WTC11 (cell line): Measurements from ENCODE around the gene UCP3.

Experiments used
- TF ChIP-seq, protein P1 (sequence below): sonication (generic); formaldehyde crosslinking; IDR thresholded peaks from 2 replicates; pipeline ENCODE4 v1.8.1; 2023; ENCODE audit warnings: mild to moderate bottlenecking, missing genetic modification reagents, moderate library complexity
- TF ChIP-seq, protein P2 (sequence below): fragments of 200-600 bp; IDR thresholded peaks from 2 replicates; pipeline ENCODE4 v1.8.0; 2022; ENCODE audit warnings: antibody characterized with exemption

DNA sequence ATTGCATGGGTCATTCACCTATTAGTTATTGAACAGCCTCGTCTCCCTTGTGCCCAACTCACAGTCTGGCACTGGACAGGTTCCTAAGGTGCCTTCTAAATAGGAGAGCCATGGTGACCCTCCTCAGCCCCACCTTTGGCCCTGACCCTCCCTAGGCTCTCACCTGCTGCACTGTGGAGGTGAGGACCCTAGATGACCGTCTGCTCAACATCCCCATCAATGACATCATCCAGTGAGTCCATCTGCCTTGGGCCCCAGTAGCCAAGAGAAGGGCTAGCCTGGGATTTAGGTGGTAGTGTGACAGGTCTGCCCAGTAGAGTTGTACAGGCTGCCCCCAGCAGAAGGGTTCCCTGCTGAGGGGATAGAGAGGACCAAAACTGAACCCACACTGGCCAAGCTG, 39.8 kb downstream of the UCP3 start:
- TF ChIP-seq, protein P1, sequence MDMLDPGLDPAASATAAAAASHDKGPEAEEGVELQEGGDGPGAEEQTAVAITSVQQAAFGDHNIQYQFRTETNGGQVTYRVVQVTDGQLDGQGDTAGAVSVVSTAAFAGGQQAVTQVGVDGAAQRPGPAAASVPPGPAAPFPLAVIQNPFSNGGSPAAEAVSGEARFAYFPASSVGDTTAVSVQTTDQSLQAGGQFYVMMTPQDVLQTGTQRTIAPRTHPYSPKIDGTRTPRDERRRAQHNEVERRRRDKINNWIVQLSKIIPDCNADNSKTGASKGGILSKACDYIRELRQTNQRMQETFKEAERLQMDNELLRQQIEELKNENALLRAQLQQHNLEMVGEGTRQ (CRISPR knock-in tag): no peak
- TF ChIP-seq, protein P2, sequence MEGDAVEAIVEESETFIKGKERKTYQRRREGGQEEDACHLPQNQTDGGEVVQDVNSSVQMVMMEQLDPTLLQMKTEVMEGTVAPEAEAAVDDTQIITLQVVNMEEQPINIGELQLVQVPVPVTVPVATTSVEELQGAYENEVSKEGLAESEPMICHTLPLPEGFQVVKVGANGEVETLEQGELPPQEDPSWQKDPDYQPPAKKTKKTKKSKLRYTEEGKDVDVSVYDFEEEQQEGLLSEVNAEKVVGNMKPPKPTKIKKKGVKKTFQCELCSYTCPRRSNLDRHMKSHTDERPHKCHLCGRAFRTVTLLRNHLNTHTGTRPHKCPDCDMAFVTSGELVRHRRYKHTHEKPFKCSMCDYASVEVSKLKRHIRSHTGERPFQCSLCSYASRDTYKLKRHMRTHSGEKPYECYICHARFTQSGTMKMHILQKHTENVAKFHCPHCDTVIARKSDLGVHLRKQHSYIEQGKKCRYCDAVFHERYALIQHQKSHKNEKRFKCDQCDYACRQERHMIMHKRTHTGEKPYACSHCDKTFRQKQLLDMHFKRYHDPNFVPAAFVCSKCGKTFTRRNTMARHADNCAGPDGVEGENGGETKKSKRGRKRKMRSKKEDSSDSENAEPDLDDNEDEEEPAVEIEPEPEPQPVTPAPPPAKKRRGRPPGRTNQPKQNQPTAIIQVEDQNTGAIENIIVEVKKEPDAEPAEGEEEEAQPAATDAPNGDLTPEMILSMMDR: no peak
